Heart left ventricle (tissue), 16 donors: ENCODE measurements around the gene RBM47. TPM values are rescaled to one million over a fixed set of nuclear protein-coding genes. Genes with fewer than 3 reads are reported as not detected.
A peak's percentile ranks its signal among the peaks of the same experiment; 100 is the strongest.

Source experiments
- ATAC-seq, 4 donors: fragments of 200-7000 bp; cut with Tn5 transposase; one replicate each; pipeline ENCODE4 v1.9.1; 2020 to 2022; ENCODE audit warnings: moderate library complexity in 4 of 4, mild to moderate bottlenecking in 3 of 4, moderate number of reproducible peaks in 1 of 4
- DNase-seq, 5 donors: peaks; one replicate each; pipeline ENCODE4 v3.0.0-alpha.2; 2020
- H3K27ac ChIP-seq, 12 donors: fragments of 200-600 bp; sonication (generic) in 4 of 12; one replicate each; pipeline versions ENCODE4 v1.5.0 to v1.8.0; 2016 to 2022; ENCODE audit warnings: mild to moderate bottlenecking in 2 of 12
- H3K27me3 ChIP-seq, 9 donors: fragments of 200-600 bp; sonication (generic) in 2 of 9; one replicate each; pipeline versions ENCODE4 v1.5.1 to v1.8.0; 2016 to 2022; ENCODE audit warnings: mild to moderate bottlenecking in 3 of 9
- H3K36me3 ChIP-seq, 9 donors: fragments of 200-600 bp; sonication (generic) in 2 of 9; one replicate each; pipeline versions ENCODE4 v1.5.0 to v1.8.0; 2018 to 2022; ENCODE audit warnings: mild to moderate bottlenecking in 2 of 9
- H3K4me1 ChIP-seq, 12 donors: fragments of 200-600 bp; sonication (generic) in 4 of 12; one replicate each; pipeline versions ENCODE4 v1.5.0 to v1.8.0; 2016 to 2022; ENCODE audit warnings: mild to moderate bottlenecking in 3 of 12
- H3K4me3 ChIP-seq, 12 donors: fragments of 200-600 bp; sonication (generic) in 4 of 12; one replicate each; pipeline versions ENCODE4 v1.5.0 to v1.8.0; 2017 to 2022; ENCODE audit warnings: mild to moderate bottlenecking in 9 of 12, moderate library complexity in 4 of 12
- H3K9me3 ChIP-seq, 12 donors: fragments of 200-600 bp; sonication (generic) in 4 of 12; one replicate each; pipeline versions ENCODE4 v1.5.0 to v1.8.0; 2016 to 2022; ENCODE audit warnings: mild to moderate bottlenecking in 1 of 12
- POLR2A ChIP-seq, 2 donors: fragments of 450-650 bp; IDR thresholded peaks; one replicate each; pipeline ENCODE4 v1.6.1; 2017; ENCODE audit warnings: antibody characterized with exemption in 2 of 2, mild to moderate bottlenecking in 2 of 2, moderate library complexity in 2 of 2
- WGBS, 4 donors: extraction: QIAGEN DNeasy Blood & Tissue Kit in 2 of 4; methylation state at CpG; one replicate each; pipeline versions ENCODE4 v1.1.5 to v1.1.7; 2013 to 2018; 5-methylcytosine and 5-hydroxymethylcytosine counted together
- intact Hi-C, 10 donors: fragments of 100-400 bp; cut with DNase I; formaldehyde crosslinking; loops; one replicate each; pipeline versions ENCODE4 v1.11.1 to v1.14.2; 2022
- polyA plus RNA-seq, 2 donors: library from polyadenylated mRNA; stranded (reverse); fragments of 200-250 nt; gene quantifications; one replicate each; pipeline ENCODE4 v1.2.3, GENCODE V29; 2013
- total RNA-seq, 9 donors: library from RNA; depleted of rRNA in 2 of 9; stranded (reverse); fragments of >200 nt in 2 of 9; fragmentation: NEBNext Ultra II Directional in 3 of 9; extraction: Animal tissue kit (Norgen Biotek cat#: 25700) in 3 of 9; gene quantifications; one replicate each; pipeline versions ENCODE4 v1.1.0 to v1.2.4, GENCODE V29; 2016 to 2023
- TF ChIP-seq, protein P1 (sequence below), 12 donors: fragments of 200-600 bp; sonication (generic) in 4 of 12; IDR thresholded peaks; one replicate each; pipeline versions ENCODE4 v1.5.0 to v1.8.0; 2018 to 2022; ENCODE audit warnings: antibody characterized with exemption in 12 of 12, mild to moderate bottlenecking in 5 of 12
- donor health status: ischemic (EF 13 %, LVEDD 7.1; RV severe dilation, severe dysfunction).
- donor health status: healthy with polysubstance abuse.
- donor health status: DM: no; HTN: yes; CAD: no.
- donor health status: DM: no; HTN: no; CAD: no.
- donor health status: ischemic (EF 25% LVEDD 6.9; RV normal size, moderate dysfunction).
- donor health status: ischemic (EF 25% LVEDD 5.7; RV mildly dilated, moderate dysfunction).
- donor health status: healthy.
- donor health status: DM: yes; HTN: yes; CAD: no.
- donor health status: ischemic (EF 35%, LVEDD 5.7; RV mildly dilated, moderate dysfunction).
- donor health status: nonischemic (EF 11% LVEDD 7.7; RV severe dilation, severe dysfunction).
- donor health status: DM: yes; HTN: yes; CAD: no.
- donor health status: PGD.
- donor health status: ischemic (EF 29% LVEDD 5.4; RV normal size, mild dysfunction).
- donor health status: nonischemic (EF 23%, LVEDD 6.1; RV moderate dilation, normal function).

RBM47 gene
- total and polyA plus RNA-seq, 11 donors, result 0.50 to 29.9 (median 3.5) TPM

DNA sequence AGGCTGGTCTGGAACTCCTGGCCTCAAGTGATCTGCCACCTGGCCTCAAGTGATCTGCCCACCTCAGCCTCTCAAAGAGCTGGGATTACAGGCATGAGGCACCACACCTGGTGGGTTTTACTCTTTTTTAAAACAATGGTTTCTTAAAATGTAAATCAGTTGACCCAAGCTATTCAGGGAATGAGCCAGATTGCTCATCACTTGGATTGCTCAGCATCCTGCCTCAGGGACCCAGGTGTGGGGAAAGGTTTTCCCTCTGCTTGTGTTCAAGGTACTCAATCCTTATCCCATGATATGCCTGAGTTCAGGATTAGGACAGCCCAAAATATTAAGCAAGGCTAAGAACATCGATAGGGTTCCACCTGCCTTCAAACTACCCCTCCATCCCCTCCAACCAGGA lies 227.1 kb downstream of the RBM47 start:
- TF ChIP-seq, protein P1, sequence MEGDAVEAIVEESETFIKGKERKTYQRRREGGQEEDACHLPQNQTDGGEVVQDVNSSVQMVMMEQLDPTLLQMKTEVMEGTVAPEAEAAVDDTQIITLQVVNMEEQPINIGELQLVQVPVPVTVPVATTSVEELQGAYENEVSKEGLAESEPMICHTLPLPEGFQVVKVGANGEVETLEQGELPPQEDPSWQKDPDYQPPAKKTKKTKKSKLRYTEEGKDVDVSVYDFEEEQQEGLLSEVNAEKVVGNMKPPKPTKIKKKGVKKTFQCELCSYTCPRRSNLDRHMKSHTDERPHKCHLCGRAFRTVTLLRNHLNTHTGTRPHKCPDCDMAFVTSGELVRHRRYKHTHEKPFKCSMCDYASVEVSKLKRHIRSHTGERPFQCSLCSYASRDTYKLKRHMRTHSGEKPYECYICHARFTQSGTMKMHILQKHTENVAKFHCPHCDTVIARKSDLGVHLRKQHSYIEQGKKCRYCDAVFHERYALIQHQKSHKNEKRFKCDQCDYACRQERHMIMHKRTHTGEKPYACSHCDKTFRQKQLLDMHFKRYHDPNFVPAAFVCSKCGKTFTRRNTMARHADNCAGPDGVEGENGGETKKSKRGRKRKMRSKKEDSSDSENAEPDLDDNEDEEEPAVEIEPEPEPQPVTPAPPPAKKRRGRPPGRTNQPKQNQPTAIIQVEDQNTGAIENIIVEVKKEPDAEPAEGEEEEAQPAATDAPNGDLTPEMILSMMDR (IDR thresholded peaks at IDR 0.05), result no peak
- no peak for TF ChIP-seq POLR2A (IDR thresholded peaks at IDR 0.05)
- Histone ChIP-seq H3K9me3 (peaks cover 0 to 4% (median 0%) of the 10 kb centered on the region in 12 donors), H3K4me3 (no peak overlapping the region), H3K36me3 (no peaks in the 10 kb centered on the region), H3K4me1 (no peaks in the 10 kb centered on the region), H3K27ac (no peak overlapping the region), H3K27me3 (peaks cover 0 to 14% (median 0%) of the 10 kb centered on the region in 9 donors)
- ATAC-seq, result no peak
- intact Hi-C loops, result no loop called here
- WGBS, 4 donors, result 82 to 100% (median 92%) methylated on average over 1 of the region's 1 CpG
- DNase-seq, result no peak

DNA sequence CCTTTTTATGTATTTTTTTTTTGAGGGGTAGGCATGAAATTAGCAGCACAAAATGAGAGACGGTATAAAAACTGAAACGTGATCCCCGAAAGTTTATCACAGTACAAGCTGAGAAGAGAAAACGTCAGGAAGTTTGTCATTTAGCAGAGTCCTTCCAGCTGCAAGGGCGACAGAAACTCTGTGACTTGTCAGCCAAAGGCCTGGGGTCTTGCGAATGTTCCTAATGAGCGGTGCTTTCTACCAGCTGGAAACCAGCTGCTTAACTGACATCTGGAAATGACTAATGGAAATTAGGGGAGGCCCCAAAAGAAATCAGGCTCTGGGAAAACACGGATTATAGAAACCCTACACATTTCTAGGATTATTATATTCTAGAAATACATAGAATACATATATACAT lies 228.0 kb downstream of the RBM47 start:
- TF ChIP-seq POLR2A (IDR thresholded peaks at IDR 0.05), result no peak
- TF ChIP-seq, protein P1 (IDR thresholded peaks at IDR 0.05), result no peak
- ATAC-seq, result no peak
- peaks cover 0 to 5% (median 0%) of the 10 kb centered on the region in 9 donors for H3K27me3 ChIP-seq
- no peak overlapping the region for H3K4me3 ChIP-seq
- peaks cover 0 to 5% (median under 1%) of the 10 kb centered on the region in 12 donors for H3K4me1 ChIP-seq
- H3K36me3 ChIP-seq, result no peaks in the 10 kb centered on the region
- WGBS, 4 donors, result 47 to 62% (median 53%) methylated on average over 8 of the region's 8 CpGs
- intact Hi-C loops, result no loop called here
- DNase-seq, result peak in 1 of 5 donors; percentile 29
- peaks cover 0 to 3% (median 0%) of the 10 kb centered on the region in 12 donors for H3K9me3 ChIP-seq
- no peak overlapping the region for H3K27ac ChIP-seq

DNA sequence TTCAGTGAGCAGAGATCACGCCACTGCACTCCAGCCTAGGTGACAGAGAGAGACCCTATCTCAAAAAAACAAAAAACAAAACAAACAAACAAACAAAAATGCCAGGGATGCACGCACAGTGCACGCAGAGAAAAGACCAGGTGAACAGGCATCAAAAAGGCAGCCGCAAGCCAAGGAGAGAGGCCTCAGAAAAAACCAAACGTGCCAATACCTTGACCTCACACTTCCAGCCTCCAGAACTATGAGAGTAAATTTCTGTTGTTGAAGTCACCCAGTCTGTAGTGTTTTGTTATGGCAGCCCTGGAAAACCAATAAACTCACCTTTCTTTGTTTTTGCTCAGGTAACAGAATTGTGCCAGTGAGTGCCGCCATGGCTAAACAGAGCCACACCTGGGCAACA lies 228.6 kb downstream of the RBM47 start:
- ATAC-seq (no peak), DNase-seq (no peak)
- Histone ChIP-seq H3K36me3 (no peaks in the 10 kb centered on the region), H3K27me3 (no peaks in the 10 kb centered on the region), H3K4me1 (peaks cover 0 to 10% (median 3%) of the 10 kb centered on the region in 12 donors), H3K4me3 (no peak overlapping the region), H3K27ac (no peak overlapping the region), H3K9me3 (no peaks in the 10 kb centered on the region)
- WGBS, 4 donors, result 92 to 96% (median 94%) methylated on average over 6 of the region's 6 CpGs
- TF ChIP-seq POLR2A (IDR thresholded peaks at IDR 0.05), result no peak
- TF ChIP-seq, protein P1 (IDR thresholded peaks at IDR 0.05), result no peak
- intact Hi-C loops, result no loop called here

DNA sequence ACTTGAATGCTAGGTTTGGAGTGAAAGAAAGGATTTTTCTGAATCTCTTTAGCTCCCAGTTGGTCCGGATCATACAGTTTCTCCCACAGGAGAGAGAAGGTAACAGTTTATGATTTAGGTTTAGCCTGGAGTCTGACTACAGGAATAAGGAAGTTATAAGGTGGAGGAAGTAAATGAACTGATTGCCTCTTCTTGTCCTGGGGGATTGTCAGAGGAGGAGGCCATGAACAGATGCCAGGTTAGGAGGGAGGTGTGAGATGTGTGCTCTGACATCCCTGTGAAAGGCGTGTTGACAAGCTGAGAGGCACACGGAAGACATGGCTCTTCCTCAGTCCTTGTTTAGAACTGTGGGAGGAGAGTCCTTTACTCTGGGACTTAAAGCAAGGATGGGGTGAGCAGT lies 230.1 kb downstream of the RBM47 start:
- DNase-seq (no peak), ATAC-seq (no peak)
- Histone ChIP-seq H3K27ac (no peak overlapping the region), H3K4me3 (no peak overlapping the region), H3K9me3 (no peaks in the 10 kb centered on the region), H3K27me3 (no peaks in the 10 kb centered on the region), H3K4me1 (peaks cover 0 to 16% (median 3%) of the 10 kb centered on the region in 12 donors), H3K36me3 (no peaks in the 10 kb centered on the region)
- TF ChIP-seq, protein P1 (IDR thresholded peaks at IDR 0.05), result no peak
- TF ChIP-seq POLR2A (IDR thresholded peaks at IDR 0.05), result no peak
- WGBS, 4 donors, result 42 to 71% (median 59%) methylated on average over 3 of the region's 3 CpGs
- intact Hi-C loops, result no loop called here
